Tibial artery (tissue), 4 donors: ENCODE data around the gene PLK1.

ENCODE experiments used
- DNase-seq, 2 donors: peaks; one replicate each; pipeline ENCODE4 v3.0.0-alpha.2; 2019
- H3K27ac ChIP-seq, 2 donors: fragments of 200-600 bp; sonication (generic) in 1 of 2; 1 replicate in 1 of 2; 2 replicates in 1 of 2; pipeline ENCODE4 v1.5.1; 2018 to 2019; ENCODE audit warnings: mild to moderate bottlenecking in 1 of 2
- H3K27me3 ChIP-seq, 2 donors: fragments of 200-600 bp; sonication (generic) in 1 of 2; one replicate each; pipeline versions ENCODE4 v1.5.1 to v1.6.0; 2016 to 2019
- H3K36me3 ChIP-seq, 3 donors: fragments of 200-600 bp; sonication (generic) in 2 of 3; one replicate each; pipeline ENCODE4 v1.5.1; 2016 to 2019; ENCODE audit warnings: mild to moderate bottlenecking in 2 of 3
- H3K4me1 ChIP-seq, 4 donors: fragments of 200-600 bp; sonication (generic) in 2 of 4; 1 replicate in 3 of 4; 2 replicates in 1 of 4; pipeline ENCODE4 v1.5.1; 2016 to 2019
- H3K4me3 ChIP-seq, 2 donors: fragments of 200-600 bp; sonication (generic) in 1 of 2; 1 replicate in 1 of 2; 2 replicates in 1 of 2; pipeline ENCODE4 v1.5.1; 2018 to 2019; ENCODE audit warnings: mild to moderate bottlenecking in 2 of 2
- H3K9me3 ChIP-seq, 3 donors: fragments of 200-600 bp; sonication (generic) in 1 of 3; one replicate each; pipeline ENCODE4 v1.5.1; 2016 to 2019
- intact Hi-C: fragments of 100-400 bp; cut with DNase I; formaldehyde crosslinking; loops from one replicate; pipeline ENCODE4 v1.15.0; 2023; ENCODE audit warnings: low total_unique reads
- TF ChIP-seq, protein P1 (sequence below), 2 experiments: fragments of 200-600 bp in 1 of 2; fragments of 450-650 bp in 1 of 2; IDR thresholded peaks; one replicate each; pipeline ENCODE4 v1.5.1; 2017 to 2019; ENCODE audit warnings: antibody characterized with exemption in 2 of 2, mild to moderate bottlenecking in 1 of 2, moderate library complexity in 1 of 2

Gene PLK1

DNA sequence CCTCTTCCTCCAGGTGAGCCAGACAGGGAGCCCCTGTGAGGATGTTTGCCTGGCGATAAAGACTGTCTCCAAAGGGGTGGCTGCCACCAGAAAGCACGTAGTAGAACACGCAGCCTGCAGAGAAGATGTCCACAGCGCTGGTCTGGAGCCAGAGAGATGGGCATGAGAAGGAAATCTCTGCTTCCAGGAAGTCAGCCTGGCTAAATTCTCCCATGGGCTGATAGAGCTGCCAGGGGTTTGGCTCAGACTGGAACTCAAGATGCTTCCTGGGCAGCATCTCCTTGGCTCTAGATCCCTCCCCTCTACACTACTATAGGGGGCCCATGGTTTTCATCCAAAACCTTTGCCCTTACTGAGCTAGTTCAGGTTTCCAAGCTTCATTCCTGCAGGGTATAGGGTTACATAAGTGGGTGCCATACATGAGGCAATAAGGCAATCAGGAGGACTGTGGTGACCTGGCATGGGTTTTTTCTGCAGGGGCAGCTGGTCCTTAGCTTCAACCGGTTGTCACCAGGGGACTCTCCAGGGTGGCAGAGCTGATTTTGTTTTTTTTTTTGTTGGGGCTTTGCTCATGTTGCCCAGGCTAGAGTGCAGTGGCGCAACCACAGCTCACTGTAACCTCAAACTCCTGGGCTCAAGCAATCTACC is 13.6 kb downstream of the PLK1 start:
- no peaks in the 10 kb centered on the region for H3K9me3 ChIP-seq
- intact Hi-C loops, result no loop called here
- TF ChIP-seq, protein P1, sequence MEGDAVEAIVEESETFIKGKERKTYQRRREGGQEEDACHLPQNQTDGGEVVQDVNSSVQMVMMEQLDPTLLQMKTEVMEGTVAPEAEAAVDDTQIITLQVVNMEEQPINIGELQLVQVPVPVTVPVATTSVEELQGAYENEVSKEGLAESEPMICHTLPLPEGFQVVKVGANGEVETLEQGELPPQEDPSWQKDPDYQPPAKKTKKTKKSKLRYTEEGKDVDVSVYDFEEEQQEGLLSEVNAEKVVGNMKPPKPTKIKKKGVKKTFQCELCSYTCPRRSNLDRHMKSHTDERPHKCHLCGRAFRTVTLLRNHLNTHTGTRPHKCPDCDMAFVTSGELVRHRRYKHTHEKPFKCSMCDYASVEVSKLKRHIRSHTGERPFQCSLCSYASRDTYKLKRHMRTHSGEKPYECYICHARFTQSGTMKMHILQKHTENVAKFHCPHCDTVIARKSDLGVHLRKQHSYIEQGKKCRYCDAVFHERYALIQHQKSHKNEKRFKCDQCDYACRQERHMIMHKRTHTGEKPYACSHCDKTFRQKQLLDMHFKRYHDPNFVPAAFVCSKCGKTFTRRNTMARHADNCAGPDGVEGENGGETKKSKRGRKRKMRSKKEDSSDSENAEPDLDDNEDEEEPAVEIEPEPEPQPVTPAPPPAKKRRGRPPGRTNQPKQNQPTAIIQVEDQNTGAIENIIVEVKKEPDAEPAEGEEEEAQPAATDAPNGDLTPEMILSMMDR (IDR thresholded peaks at IDR 0.05), result no peak
- DNase-seq, result no peak
- H3K27me3 ChIP-seq, result no peaks in the 10 kb centered on the region
- H3K36me3 ChIP-seq, result peaks cover 31 to 41% (median 37%) of the 10 kb centered on the region in 3 donors
- peaks cover 0 to 12% (median 8%) of the 10 kb centered on the region in 4 donors for H3K4me1 ChIP-seq
- no peak overlapping the region for H3K27ac ChIP-seq
- no peak overlapping the region for H3K4me3 ChIP-seq

DNA sequence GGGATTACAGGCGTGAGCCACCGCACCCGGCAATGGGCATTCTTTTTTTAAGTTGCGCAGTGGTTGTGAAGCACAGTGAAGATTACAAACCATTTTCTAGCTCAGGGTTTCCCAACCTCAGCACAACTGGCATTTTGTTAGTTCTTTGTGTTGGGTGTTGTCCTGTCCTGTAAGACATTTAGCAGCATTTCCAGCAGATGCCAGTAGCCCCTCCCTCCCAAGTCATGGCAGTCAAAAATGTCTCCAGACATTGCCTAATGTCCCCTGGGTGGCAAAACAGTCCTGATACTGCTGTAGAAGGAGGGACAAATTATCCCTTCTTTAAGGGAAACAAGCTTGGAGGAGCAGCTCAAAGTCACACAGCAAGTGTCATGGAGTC is 15.6 kb downstream of the PLK1 start:
- Histone ChIP-seq H3K27ac (peak overlapping the region in 1 of 2 donors; percentile 4), H3K4me3 (peak overlapping the region in 1 of 2 donors; percentile 42), H3K27me3 (no peaks in the 10 kb centered on the region), H3K4me1 (peaks cover 0 to 12% (median 8%) of the 10 kb centered on the region in 4 donors), H3K9me3 (no peaks in the 10 kb centered on the region), H3K36me3 (peaks cover 14 to 22% (median 18%) of the 10 kb centered on the region in 3 donors)
- intact Hi-C loops, result no loop called here
- no peak for DNase-seq
- TF ChIP-seq, protein P1 (IDR thresholded peaks at IDR 0.05), result no peak

GRCh38 chr16:23694644-23695373 is 16.1 kb downstream of the PLK1 start:
- H3K4me1 ChIP-seq, result peaks cover 0 to 12% (median 8%) of the 10 kb centered on the region in 4 donors
- TF ChIP-seq, protein P1 (IDR thresholded peaks at IDR 0.05), result no peak
- peak overlapping the region in 1 of 2 donors; percentile 4 for H3K27ac ChIP-seq
- intact Hi-C loops, result no loop called here
- no peak for DNase-seq
- no peaks in the 10 kb centered on the region for H3K9me3 ChIP-seq
- peaks cover 9 to 16% (median 12%) of the 10 kb centered on the region in 3 donors for H3K36me3 ChIP-seq
- H3K27me3 ChIP-seq, result no peaks in the 10 kb centered on the region
- H3K4me3 ChIP-seq, result peak overlapping the region; percentile 31 to 42

- H3K27ac ChIP-seq, result no peak overlapping the region
- no peaks in the 10 kb centered on the region for H3K9me3 ChIP-seq
- intact Hi-C loops, result no loop called here
- H3K4me1 ChIP-seq, result peaks cover 0 to 12% (median 8%) of the 10 kb centered on the region in 4 donors
- H3K36me3 ChIP-seq, result peaks cover 3 to 7% (median 3%) of the 10 kb centered on the region in 3 donors
- TF ChIP-seq, protein P1 (IDR thresholded peaks at IDR 0.05), result no peak
- H3K27me3 ChIP-seq, result no peaks in the 10 kb centered on the region
- H3K4me3 ChIP-seq, result no peak overlapping the region
- DNase-seq, result no peak
Observed at GRCh38 chr16:23695756-23696155, 17.1 kb downstream of the PLK1 start.

DNA sequence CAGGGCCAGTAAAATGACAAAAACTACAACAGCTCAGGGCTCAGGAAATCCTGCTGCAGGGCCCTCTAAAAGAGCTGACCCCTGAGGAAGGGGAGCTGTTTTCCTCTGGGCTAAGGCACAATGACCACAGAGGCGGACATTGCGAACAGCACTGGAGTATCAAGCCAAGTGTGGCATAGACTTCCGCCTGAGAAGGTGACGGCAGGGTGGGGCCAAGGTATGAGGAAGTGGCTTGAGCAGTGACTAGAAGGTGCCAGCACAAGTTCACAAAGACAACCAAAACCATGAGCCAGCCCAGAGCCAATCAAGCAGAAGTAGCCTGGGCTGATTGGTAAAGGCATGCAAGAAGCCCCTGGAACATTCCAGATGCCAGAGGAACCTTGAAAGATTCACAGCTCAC is 20.4 kb downstream of the PLK1 start:
- no peak for DNase-seq
- intact Hi-C loops, result no loop called here
- Histone ChIP-seq H3K27me3 (peaks cover 0 to 3% of the 10 kb centered on the region in 2 donors), H3K4me3 (no peak overlapping the region), H3K4me1 (peaks cover 0 to 12% (median 8%) of the 10 kb centered on the region in 4 donors), H3K27ac (no peak overlapping the region), H3K36me3 (no peaks in the 10 kb centered on the region), H3K9me3 (no peaks in the 10 kb centered on the region)
- TF ChIP-seq, protein P1 (IDR thresholded peaks at IDR 0.05), result no peak
